Keratinocyte (primary cell): Measurements from ENCODE around the gene ACACA.

Experiments used
- EZH2 ChIP-seq: IDR thresholded peaks from one replicate; pipeline ENCODE4 v1.6.1; 2012; ENCODE audit warnings: inconsistent platforms, mild to moderate bottlenecking, low read length, moderate library complexity
- TF ChIP-seq, protein P1 (sequence below), 3 experiments: IDR thresholded peaks in 1 of 3; conservative IDR thresholded peaks in 1 of 3; optimal IDR thresholded peaks in 1 of 3; 2 replicates in 2 of 3; 3 replicates in 1 of 3; pipeline versions ENCODE3 to v1.5.1; 2011; ENCODE audit warnings: low read length in 3 of 3, mild to moderate bottlenecking in 3 of 3, moderate library complexity in 2 of 3, control low read depth in 1 of 3, inconsistent platforms in 1 of 3; ENCODE audit not compliant: insufficient read depth in 2 of 3; ENCODE audit errors: extremely low read depth in 1 of 3

DNA sequence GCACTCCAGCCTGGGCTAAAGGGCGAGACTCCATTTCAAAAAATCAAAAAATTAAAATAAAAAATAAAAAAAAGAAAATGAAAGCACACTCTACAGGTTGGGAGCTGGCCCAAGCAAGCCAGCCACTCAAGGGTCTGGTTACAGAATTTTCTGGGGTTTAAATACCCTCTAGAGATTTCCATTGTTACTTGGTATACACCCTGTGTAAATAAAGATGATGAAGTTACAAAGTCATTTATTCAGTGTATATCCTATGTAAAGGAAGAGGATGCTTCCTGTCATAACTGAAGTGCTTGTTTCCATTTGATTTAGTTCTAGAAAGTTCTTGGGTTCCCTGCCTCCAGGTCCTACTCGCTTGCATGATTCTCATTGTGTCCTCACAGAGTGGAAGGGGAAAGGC lies 110.7 kb downstream of the ACACA start:
- TF ChIP-seq, protein P1, sequence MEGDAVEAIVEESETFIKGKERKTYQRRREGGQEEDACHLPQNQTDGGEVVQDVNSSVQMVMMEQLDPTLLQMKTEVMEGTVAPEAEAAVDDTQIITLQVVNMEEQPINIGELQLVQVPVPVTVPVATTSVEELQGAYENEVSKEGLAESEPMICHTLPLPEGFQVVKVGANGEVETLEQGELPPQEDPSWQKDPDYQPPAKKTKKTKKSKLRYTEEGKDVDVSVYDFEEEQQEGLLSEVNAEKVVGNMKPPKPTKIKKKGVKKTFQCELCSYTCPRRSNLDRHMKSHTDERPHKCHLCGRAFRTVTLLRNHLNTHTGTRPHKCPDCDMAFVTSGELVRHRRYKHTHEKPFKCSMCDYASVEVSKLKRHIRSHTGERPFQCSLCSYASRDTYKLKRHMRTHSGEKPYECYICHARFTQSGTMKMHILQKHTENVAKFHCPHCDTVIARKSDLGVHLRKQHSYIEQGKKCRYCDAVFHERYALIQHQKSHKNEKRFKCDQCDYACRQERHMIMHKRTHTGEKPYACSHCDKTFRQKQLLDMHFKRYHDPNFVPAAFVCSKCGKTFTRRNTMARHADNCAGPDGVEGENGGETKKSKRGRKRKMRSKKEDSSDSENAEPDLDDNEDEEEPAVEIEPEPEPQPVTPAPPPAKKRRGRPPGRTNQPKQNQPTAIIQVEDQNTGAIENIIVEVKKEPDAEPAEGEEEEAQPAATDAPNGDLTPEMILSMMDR (optimal IDR thresholded peaks at IDR 0.05 in 1 of 3, IDR thresholded peaks at IDR 0.05 in 1 of 3, conservative IDR thresholded peaks at IDR 0.05 in 1 of 3; ENCODE audit: extremely low read depth in 1 of 3, insufficient read depth in 2 of 3, low read length in 3 of 3): no peak
- no peak for TF ChIP-seq EZH2
